Loucy (cell line): ENCODE data around the gene KRTAP4-9.
"Not testable (repeated sequence)": the region's sequence is repeated elsewhere in the genome, so short reads cannot be mapped to it uniquely, and the experiment has no call there.

Experiments
- H2AFZ ChIP-seq: fragments of 200-600 bp; sonication (generic); 2 replicates; pipeline ENCODE4 v1.6.0; 2016; ENCODE audit warnings: antibody characterized with exemption, mild to moderate bottlenecking, low read length, moderate library complexity
- H3F3A ChIP-seq: fragments of 200-600 bp; 2 replicates; pipeline ENCODE4 v1.6.0; 2016; ENCODE audit warnings: antibody characterized with exemption, low read depth, mild to moderate bottlenecking
- H3K27me3 ChIP-seq: fragments of 200-600 bp; sonication (generic); 2 replicates; pipeline ENCODE4 v1.6.1; 2014; ENCODE audit warnings: low read length, mild to moderate bottlenecking; ENCODE audit not compliant: insufficient read depth, poor library complexity, severe bottlenecking
- H3K36me3 ChIP-seq: fragments of 200-600 bp; sonication (generic); 2 replicates; pipeline ENCODE4 v1.6.1; 2016; ENCODE audit warnings: low read length; ENCODE audit not compliant: insufficient read depth
- H3K4me1 ChIP-seq: fragments of 200-600 bp; sonication (generic); 2 replicates; pipeline ENCODE4 v1.5.1; 2014; ENCODE audit warnings: low read length, mild to moderate bottlenecking; ENCODE audit not compliant: insufficient read depth, poor library complexity, severe bottlenecking
- H3K4me2 ChIP-seq: fragments of 200-600 bp; sonication (generic); 2 replicates; pipeline ENCODE4 v1.6.0; 2014; ENCODE audit warnings: antibody characterized with exemption, low read length, low read depth, mild to moderate bottlenecking; ENCODE audit not compliant: poor library complexity, severe bottlenecking
- H3K4me3 ChIP-seq: fragments of 200-600 bp; sonication (generic); 2 replicates; pipeline ENCODE4 v1.5.1; 2014; ENCODE audit warnings: low read length, mild to moderate bottlenecking, mixed read lengths; ENCODE audit not compliant: poor library complexity, severe bottlenecking
- H3K79me2 ChIP-seq: fragments of 200-600 bp; sonication (generic); 2 replicates; pipeline ENCODE4 v1.6.1; 2014; ENCODE audit warnings: low read length; ENCODE audit not compliant: insufficient read depth
- H3K9ac ChIP-seq: fragments of 200-600 bp; sonication (generic); 2 replicates; pipeline ENCODE4 v1.6.0; 2014; ENCODE audit warnings: mild to moderate bottlenecking, low read depth, low read length, moderate library complexity; ENCODE audit not compliant: poor library complexity, severe bottlenecking
- H3K9me2 ChIP-seq: fragments of 200-600 bp; sonication (generic); replicated peaks from 2 replicates; pipeline ENCODE4 v1.6.1; 2016; ENCODE audit warnings: low read depth, low read length, mixed read lengths
- H3K9me3 ChIP-seq: fragments of 200-600 bp; sonication (generic); 2 replicates; pipeline ENCODE4 v1.6.1; 2014; ENCODE audit warnings: mild to moderate bottlenecking, antibody characterized with exemption, low read length, low read depth; ENCODE audit not compliant: insufficient read depth
- H4K20me1 ChIP-seq: fragments of 200-600 bp; sonication (generic); 2 replicates; pipeline ENCODE4 v1.6.0; 2014; ENCODE audit warnings: antibody characterized with exemption, low read length, mild to moderate bottlenecking; ENCODE audit not compliant: insufficient read depth, poor library complexity, severe bottlenecking
- EZH2phosphoT487 ChIP-seq: fragments of 200-600 bp; IDR thresholded peaks from 2 replicates; pipeline ENCODE4 v1.6.1; 2018; ENCODE audit warnings: antibody characterized with exemption, mild to moderate bottlenecking, moderate library complexity, borderline replicate concordance
- TF ChIP-seq, protein P1 (sequence below): fragments of 200-600 bp; sonication (generic); conservative IDR thresholded peaks from 2 replicates; pipeline ENCODE4 v1.5.1; 2014; ENCODE audit warnings: mild to moderate bottlenecking, antibody characterized with exemption, low read length

The KRTAP4-9 gene

GRCh38 chr17:41147531-41148204 lies 42.5 kb downstream of the KRTAP4-9 start:
- TF ChIP-seq, protein P1, sequence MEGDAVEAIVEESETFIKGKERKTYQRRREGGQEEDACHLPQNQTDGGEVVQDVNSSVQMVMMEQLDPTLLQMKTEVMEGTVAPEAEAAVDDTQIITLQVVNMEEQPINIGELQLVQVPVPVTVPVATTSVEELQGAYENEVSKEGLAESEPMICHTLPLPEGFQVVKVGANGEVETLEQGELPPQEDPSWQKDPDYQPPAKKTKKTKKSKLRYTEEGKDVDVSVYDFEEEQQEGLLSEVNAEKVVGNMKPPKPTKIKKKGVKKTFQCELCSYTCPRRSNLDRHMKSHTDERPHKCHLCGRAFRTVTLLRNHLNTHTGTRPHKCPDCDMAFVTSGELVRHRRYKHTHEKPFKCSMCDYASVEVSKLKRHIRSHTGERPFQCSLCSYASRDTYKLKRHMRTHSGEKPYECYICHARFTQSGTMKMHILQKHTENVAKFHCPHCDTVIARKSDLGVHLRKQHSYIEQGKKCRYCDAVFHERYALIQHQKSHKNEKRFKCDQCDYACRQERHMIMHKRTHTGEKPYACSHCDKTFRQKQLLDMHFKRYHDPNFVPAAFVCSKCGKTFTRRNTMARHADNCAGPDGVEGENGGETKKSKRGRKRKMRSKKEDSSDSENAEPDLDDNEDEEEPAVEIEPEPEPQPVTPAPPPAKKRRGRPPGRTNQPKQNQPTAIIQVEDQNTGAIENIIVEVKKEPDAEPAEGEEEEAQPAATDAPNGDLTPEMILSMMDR: no peak
- TF ChIP-seq EZH2phosphoT487: no peak
- peaks cover 4% of the 10 kb centered on the region for H3K4me1 ChIP-seq
- H3K4me3 ChIP-seq: no peak overlapping the region
- H3K4me2 ChIP-seq: no peak overlapping the region
- H3K9me3 ChIP-seq: peaks cover 4% of the 10 kb centered on the region; the same call in 1 of the 2 replicates
- no peak overlapping the region for H2AFZ ChIP-seq
- H4K20me1 ChIP-seq: no peaks in the 10 kb centered on the region
- H3K27me3 ChIP-seq: no peaks in the 10 kb centered on the region
- H3F3A ChIP-seq: no peaks in the 10 kb centered on the region
- no peaks in the 10 kb centered on the region for H3K36me3 ChIP-seq
- H3K9me2 ChIP-seq: no peaks in the 10 kb centered on the region
- no peak overlapping the region for H3K9ac ChIP-seq
- no peaks in the 10 kb centered on the region for H3K79me2 ChIP-seq

DNA sequence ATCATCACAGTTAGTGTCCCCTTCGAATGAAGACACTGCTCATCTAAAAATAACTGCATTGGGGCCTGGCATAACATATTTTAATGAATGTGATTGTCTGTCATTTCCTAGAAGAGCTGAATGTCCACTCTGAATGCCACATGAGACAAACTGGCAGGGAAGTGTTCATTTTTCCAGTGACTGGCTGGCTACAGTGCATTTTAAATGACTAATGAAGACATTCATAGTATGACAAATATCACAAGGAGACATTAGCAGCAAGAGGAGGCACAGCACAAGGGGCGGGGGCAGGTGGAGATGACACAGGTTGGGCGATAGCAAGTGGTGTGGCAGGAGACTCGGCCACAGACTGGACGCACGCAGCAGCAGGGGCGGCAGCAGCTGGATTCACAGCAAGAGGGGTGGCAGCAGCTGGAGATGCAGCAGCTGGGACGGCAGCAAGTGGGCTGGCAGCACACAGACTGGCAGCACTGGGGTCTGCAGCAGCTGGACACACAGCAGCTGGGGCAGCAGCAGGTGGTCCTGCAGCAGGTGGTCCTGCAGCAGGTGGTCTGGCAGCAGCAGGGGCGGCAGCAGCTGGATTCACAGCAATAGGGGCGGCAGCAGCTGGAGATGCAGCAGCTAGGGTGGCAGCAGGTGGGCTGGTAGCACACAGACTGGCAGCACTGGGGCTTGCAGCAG lies 43.9 kb downstream of the KRTAP4-9 start:
- H2AFZ ChIP-seq, H3K36me3 ChIP-seq, H4K20me1 ChIP-seq, H3K4me1 ChIP-seq, H3K9me2 ChIP-seq, H3F3A ChIP-seq, H3K27me3 ChIP-seq, H3K9me3 ChIP-seq, H3K9ac ChIP-seq, H3K4me3 ChIP-seq, H3K79me2 ChIP-seq, H3K4me2 ChIP-seq: not testable (repeated sequence)

- no peaks in the 10 kb centered on the region for H3K9me2 ChIP-seq
- no peaks in the 10 kb centered on the region for H3K9me3 ChIP-seq
- no peak within 1 kb of the TSS for H3K4me2 ChIP-seq
- no peak within 1 kb of the TSS for H2AFZ ChIP-seq
- H3K4me3 ChIP-seq: no peak within 1 kb of the TSS
- H3K4me1 ChIP-seq: peaks cover 4% of the 10 kb centered on the region
- H4K20me1 ChIP-seq: no peaks in the 10 kb centered on the region
- H3K36me3 ChIP-seq: no peaks in the 10 kb centered on the region
- TF ChIP-seq, protein P1: no peak
- no peak for TF ChIP-seq EZH2phosphoT487
- H3K27me3 ChIP-seq: no peaks in the 10 kb centered on the region
- H3F3A ChIP-seq: no peaks in the 10 kb centered on the region
- no peak within 1 kb of the TSS for H3K9ac ChIP-seq
- H3K79me2 ChIP-seq: no peaks in the 10 kb centered on the region
Measured at GRCh38 chr17:41149652-41149985, 44.4 kb downstream of the KRTAP4-9 start, which contains the start of gene KRTAP4-5. KRTAP4-5 (minus strand) TSS chr17:41149825; CDS start chr17:41149767, 58 bp downstream.
